ENCODE measurements around the gene FGF3. TPM values are rescaled to one million over a fixed set of nuclear protein-coding genes. Genes with fewer than 3 reads are reported as not detected.

Gene FGF3
- total RNA-seq, 2 experiments from 2014 or later = not detected

- Mint-ChIP-seq H3K27me3 (ENCODE audit: low read depth) (peaks cover 8% of the 10 kb centered on the region), H3K4me3 (no peak overlapping the region), H3K9me3 (ENCODE audit: insufficient read depth) (no peaks in the 10 kb centered on the region), H3K36me3 (ENCODE audit: low read depth) (no peaks in the 10 kb centered on the region), H3K27ac (no peak overlapping the region), H3K4me1 (ENCODE audit: low read depth) (no peaks in the 10 kb centered on the region)
- ATAC-seq (no peak), DNase-seq (no peak)
- ChIA-PET POLR2A (no interaction called here), CTCF (no interaction called here)
Measured at GRCh38 chr11:69828276-69828970, 9.2 kb upstream of the FGF3 start.

DNA sequence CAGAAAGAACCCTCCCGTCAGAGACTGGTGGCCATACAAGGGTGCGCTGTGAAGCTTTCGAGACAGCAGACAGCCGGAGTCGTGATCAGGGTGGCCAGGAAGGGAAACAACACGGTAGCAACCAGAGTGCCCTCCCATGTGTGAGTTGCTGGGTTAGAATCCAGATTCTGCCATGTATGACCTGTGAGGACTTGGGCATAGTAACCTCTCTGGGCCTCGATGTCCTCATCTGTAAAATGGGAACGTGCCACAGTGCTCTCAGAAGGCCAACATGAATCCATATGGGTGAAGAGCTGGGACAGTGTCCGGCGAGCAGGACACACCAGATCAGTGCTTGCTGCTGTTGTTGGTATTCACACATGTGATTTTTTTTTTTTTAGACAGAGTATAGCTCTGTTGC, 7.6 kb upstream of the FGF3 start:
- H3K9me3 Mint-ChIP-seq (ENCODE audit: insufficient read depth) = no peaks in the 10 kb centered on the region
- ATAC-seq (no peak), DNase-seq (no peak)
- H3K4me3 Mint-ChIP-seq = no peak overlapping the region
- H3K27ac Mint-ChIP-seq = no peak overlapping the region
- H3K27me3 Mint-ChIP-seq (ENCODE audit: low read depth) = peaks cover 8% of the 10 kb centered on the region
- ChIA-PET CTCF (no interaction called here), POLR2A (no interaction called here)
- no peaks in the 10 kb centered on the region for H3K36me3 Mint-ChIP-seq (ENCODE audit: low read depth)
- H3K4me1 Mint-ChIP-seq (ENCODE audit: low read depth) = no peaks in the 10 kb centered on the region

DNA sequence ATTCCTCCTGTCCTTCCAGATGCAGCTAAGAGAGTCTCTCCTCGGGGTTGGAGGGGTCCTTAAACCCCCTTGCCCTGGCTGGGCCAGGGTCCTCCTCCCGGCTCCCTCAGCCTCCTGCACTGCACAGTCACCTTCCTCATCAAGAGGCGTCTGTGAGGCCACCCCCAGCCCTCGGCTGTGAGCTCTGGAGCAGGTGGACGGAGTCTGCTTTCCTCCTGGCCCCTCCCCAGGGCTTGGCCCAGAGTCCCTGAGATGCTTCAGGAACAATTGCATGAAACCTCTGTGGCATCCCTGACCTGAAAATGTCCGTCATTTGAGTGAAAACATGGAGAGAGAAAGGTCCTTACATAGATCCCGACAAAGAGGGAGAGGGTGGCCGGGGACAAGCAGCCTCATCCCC, 6.7 kb upstream of the FGF3 start:
- H3K4me3 Mint-ChIP-seq = no peak overlapping the region
- no peaks in the 10 kb centered on the region for H3K9me3 Mint-ChIP-seq (ENCODE audit: insufficient read depth)
- ATAC-seq (no peak), DNase-seq (no peak)
- no peaks in the 10 kb centered on the region for H3K4me1 Mint-ChIP-seq (ENCODE audit: low read depth)
- H3K36me3 Mint-ChIP-seq (ENCODE audit: low read depth) = no peaks in the 10 kb centered on the region
- peaks cover 12% of the 10 kb centered on the region for H3K27me3 Mint-ChIP-seq (ENCODE audit: low read depth)
- ChIA-PET CTCF (no interaction called here), POLR2A (no interaction called here)
- no peak overlapping the region for H3K27ac Mint-ChIP-seq

DNA sequence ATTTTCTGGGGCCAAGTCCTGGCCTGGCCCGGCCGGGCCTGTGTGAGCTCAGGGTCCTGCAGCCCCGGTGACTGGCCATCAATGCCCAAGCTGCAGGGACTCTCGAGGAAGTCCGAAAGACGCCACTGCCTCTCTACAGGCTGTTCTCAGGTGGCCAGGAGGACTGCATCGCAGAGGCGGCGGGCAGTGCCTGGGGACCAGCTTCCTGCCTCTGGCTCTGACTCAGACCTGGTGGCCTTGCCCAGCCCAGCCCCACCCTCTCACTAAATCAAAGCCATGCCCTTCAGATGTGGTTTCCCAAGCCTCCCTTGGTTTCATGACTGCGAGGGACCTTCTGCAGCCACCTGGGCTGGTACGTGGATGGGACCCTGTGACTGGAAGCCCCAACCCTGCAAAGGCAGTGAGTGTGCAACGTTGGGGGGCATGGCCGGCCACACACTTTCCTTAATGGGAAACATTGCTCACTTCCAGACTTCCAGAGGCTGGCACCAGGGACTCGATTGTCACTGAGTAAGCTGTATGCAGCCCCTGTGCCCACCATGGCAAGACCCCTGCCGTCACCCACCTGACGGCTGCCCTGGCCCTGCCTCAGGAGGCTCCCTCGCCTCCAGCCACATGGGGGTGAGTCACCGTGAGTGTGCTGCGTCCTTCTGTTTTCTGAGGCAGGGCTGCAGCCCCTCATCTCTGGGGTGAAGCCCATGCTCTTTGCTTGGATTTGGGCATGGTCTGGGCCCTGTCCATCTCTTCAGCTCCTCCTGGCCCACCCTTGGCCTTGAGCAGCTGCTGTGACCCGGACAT, 6.0 kb upstream of the FGF3 start:
- ATAC-seq (no peak), DNase-seq (no peak)
- ChIA-PET CTCF (no interaction called here), POLR2A (no interaction called here)
- Mint-ChIP-seq H3K4me3 (no peak overlapping the region), H3K9me3 (ENCODE audit: insufficient read depth) (no peaks in the 10 kb centered on the region), H3K4me1 (ENCODE audit: low read depth) (no peaks in the 10 kb centered on the region), H3K27me3 (ENCODE audit: low read depth) (peaks cover 18% of the 10 kb centered on the region), H3K27ac (no peak overlapping the region), H3K36me3 (ENCODE audit: low read depth) (no peaks in the 10 kb centered on the region)

- Mint-ChIP-seq H3K27me3 (ENCODE audit: low read depth) (peaks cover 30% of the 10 kb centered on the region), H3K4me1 (ENCODE audit: low read depth) (no peaks in the 10 kb centered on the region), H3K4me3 (no peak overlapping the region), H3K9me3 (ENCODE audit: insufficient read depth) (no peaks in the 10 kb centered on the region), H3K27ac (no peak overlapping the region), H3K36me3 (ENCODE audit: low read depth) (no peaks in the 10 kb centered on the region)
- DNase-seq (no peak), ATAC-seq (no peak)
- POLR2A ChIA-PET = no interaction called here
- CTCF ChIA-PET = no interaction called here
Measured at GRCh38 chr11:69823641-69824265, 4.5 kb upstream of the FGF3 start.

GRCh38 chr11:69822676-69823494, 3.7 kb upstream of the FGF3 start:
- Mint-ChIP-seq H3K9me3 (ENCODE audit: insufficient read depth) (no peaks in the 10 kb centered on the region), H3K27ac (no peak overlapping the region), H3K27me3 (ENCODE audit: low read depth) (peaks cover 30% of the 10 kb centered on the region), H3K4me1 (ENCODE audit: low read depth) (no peaks in the 10 kb centered on the region), H3K36me3 (ENCODE audit: low read depth) (no peaks in the 10 kb centered on the region), H3K4me3 (no peak overlapping the region)
- DNase-seq (no peak), ATAC-seq (no peak)
- POLR2A ChIA-PET = no interaction called here
- CTCF ChIA-PET = no interaction called here

- no peak overlapping the region for H3K27ac Mint-ChIP-seq
- no peak overlapping the region for H3K4me3 Mint-ChIP-seq
Measured at GRCh38 chr11:69821511-69822040, 2.4 kb upstream of the FGF3 start.

DNA sequence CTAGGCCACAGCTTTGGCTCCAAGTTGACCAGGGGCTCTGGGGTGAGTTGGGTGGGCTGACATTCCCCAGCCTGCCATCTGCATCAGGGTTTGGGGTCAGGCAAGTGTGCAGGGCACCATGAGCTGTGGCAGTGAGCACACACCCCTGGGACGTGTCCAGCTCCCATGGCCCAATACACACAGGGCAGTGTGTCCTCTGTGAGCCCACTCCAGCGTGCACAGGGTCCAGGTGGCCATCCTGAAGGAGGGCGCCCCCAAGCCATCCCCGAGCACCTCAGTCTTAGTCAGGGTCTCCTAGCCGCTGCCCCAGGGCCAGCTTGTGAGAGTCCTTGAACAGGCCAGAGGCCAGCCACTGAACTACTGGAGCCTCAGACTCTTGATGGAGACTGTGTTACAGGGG, 1.2 kb upstream of the FGF3 start:
- H3K27me3 Mint-ChIP-seq (ENCODE audit: low read depth) = peaks cover 39% of the 10 kb centered on the region
- H3K27ac Mint-ChIP-seq = no peak overlapping the region
- ATAC-seq (no peak), DNase-seq (no peak)
- POLR2A ChIA-PET = no interaction called here
- CTCF ChIA-PET = no interaction called here
- no peaks in the 10 kb centered on the region for H3K9me3 Mint-ChIP-seq (ENCODE audit: insufficient read depth)
- H3K4me1 Mint-ChIP-seq (ENCODE audit: low read depth) = no peaks in the 10 kb centered on the region
- no peaks in the 10 kb centered on the region for H3K36me3 Mint-ChIP-seq (ENCODE audit: low read depth)
- no peak overlapping the region for H3K4me3 Mint-ChIP-seq

More at GRCh38 chr11:69821511-69822040, 2.4 kb upstream of the FGF3 start:
- no peak for ATAC-seq
- CTCF ChIA-PET = no interaction called here
- DNase-seq = no peak
- Mint-ChIP-seq H3K9me3 (ENCODE audit: insufficient read depth) (no peaks in the 10 kb centered on the region), H3K36me3 (ENCODE audit: low read depth) (no peaks in the 10 kb centered on the region), H3K27me3 (ENCODE audit: low read depth) (peaks cover 32% of the 10 kb centered on the region), H3K4me1 (ENCODE audit: low read depth) (no peaks in the 10 kb centered on the region)
- POLR2A ChIA-PET = no interaction called here

GRCh38 chr11:69819541-69820070, 390 bp upstream of the FGF3 start:
- Mint-ChIP-seq H3K4me3 (no peak overlapping the region), H3K27ac (no peak overlapping the region), H3K36me3 (ENCODE audit: low read depth) (no peaks in the 10 kb centered on the region), H3K27me3 (ENCODE audit: low read depth) (peaks cover 42% of the 10 kb centered on the region), H3K9me3 (ENCODE audit: insufficient read depth) (no peaks in the 10 kb centered on the region), H3K4me1 (ENCODE audit: low read depth) (no peaks in the 10 kb centered on the region)
- ChIA-PET POLR2A (no interaction called here), CTCF (no interaction called here)
- no peak for ATAC-seq
- DNase-seq = no peak

- H3K9me3 Mint-ChIP-seq (ENCODE audit: insufficient read depth) = no peaks in the 10 kb centered on the region
- CTCF ChIA-PET = no interaction called here
- ATAC-seq = no peak
Measured at GRCh38 chr11:69818231-69818602, 999 bp downstream of the FGF3 start.

GRCh38 chr11:69817265-69818230, 1.7 kb downstream of the FGF3 start:
- H3K36me3 Mint-ChIP-seq (ENCODE audit: low read depth) = no peaks in the 10 kb centered on the region
- POLR2A ChIA-PET = no interaction called here
- ATAC-seq (no peak), DNase-seq (no peak)
- no peaks in the 10 kb centered on the region for H3K9me3 Mint-ChIP-seq (ENCODE audit: insufficient read depth)
- peaks cover 41% of the 10 kb centered on the region for H3K27me3 Mint-ChIP-seq (ENCODE audit: low read depth)
- H3K27ac Mint-ChIP-seq = no peak overlapping the region
- CTCF ChIA-PET = no interaction called here
- no peak overlapping the region for H3K4me3 Mint-ChIP-seq
- H3K4me1 Mint-ChIP-seq (ENCODE audit: low read depth) = no peaks in the 10 kb centered on the region

More at GRCh38 chr11:69818231-69818602, 999 bp downstream of the FGF3 start:
- Mint-ChIP-seq H3K4me1 (ENCODE audit: low read depth) (no peaks in the 10 kb centered on the region), H3K4me3 (no peak overlapping the region), H3K36me3 (ENCODE audit: low read depth) (no peaks in the 10 kb centered on the region), H3K27ac (no peak overlapping the region), H3K27me3 (ENCODE audit: low read depth) (peaks cover 44% of the 10 kb centered on the region)
- POLR2A ChIA-PET = no interaction called here
- DNase-seq = no peak
